ENCODE measurements around the gene PPP2R2B.

The PPP2R2B gene

GRCh38 chr5:146877783-146878475, 628 bp downstream of the PPP2R2B start:
- peaks cover 29% of the 10 kb centered on the region for H3K4me1 ChIP-seq (ENCODE audit: insufficient read depth, low read length)
- peak overlapping the region; percentile 95 for H2AFZ ChIP-seq (ENCODE audit: low read depth, low read length)
- no peaks in the 10 kb centered on the region for H3K9me3 ChIP-seq (ENCODE audit: low read length)
- peak overlapping the region; percentile 98 for H3K4me3 ChIP-seq (ENCODE audit: low read length)
- H3K27me3 ChIP-seq (ENCODE audit: insufficient read depth, low read length): no peaks in the 10 kb centered on the region
- no peaks in the 10 kb centered on the region for H3K36me3 ChIP-seq (ENCODE audit: insufficient read depth, low read length)

GRCh38 chr5:146877178-146877681, 1.3 kb downstream of the PPP2R2B start:
- Histone ChIP-seq H3K9me3 (ENCODE audit: low read length) (no peaks in the 10 kb centered on the region), H3K4me1 (ENCODE audit: insufficient read depth, low read length) (peaks cover 34% of the 10 kb centered on the region), H2AFZ (ENCODE audit: low read depth, low read length) (peak overlapping the region; percentile 73), H3K4me3 (ENCODE audit: low read length) (peak overlapping the region; percentile 98), H3K27me3 (ENCODE audit: insufficient read depth, low read length) (no peaks in the 10 kb centered on the region), H3K36me3 (ENCODE audit: insufficient read depth, low read length) (no peaks in the 10 kb centered on the region)

GRCh38 chr5:146873186-146873917, 5.2 kb downstream of the PPP2R2B start:
- no peaks in the 10 kb centered on the region for H3K27me3 ChIP-seq (ENCODE audit: insufficient read depth, low read length)
- H3K36me3 ChIP-seq (ENCODE audit: insufficient read depth, low read length): no peaks in the 10 kb centered on the region
- H3K4me3 ChIP-seq (ENCODE audit: low read length): no peak overlapping the region
- no peaks in the 10 kb centered on the region for H3K9me3 ChIP-seq (ENCODE audit: low read length)
- H2AFZ ChIP-seq (ENCODE audit: low read depth, low read length): no peak overlapping the region
- H3K4me1 ChIP-seq (ENCODE audit: insufficient read depth, low read length): peaks cover 35% of the 10 kb centered on the region

- no peak overlapping the region for H3K4me3 ChIP-seq (ENCODE audit: low read length)
- H3K4me1 ChIP-seq (ENCODE audit: insufficient read depth, low read length): peaks cover 35% of the 10 kb centered on the region
- no peak overlapping the region for H2AFZ ChIP-seq (ENCODE audit: low read depth, low read length)
- H3K27me3 ChIP-seq (ENCODE audit: insufficient read depth, low read length): no peaks in the 10 kb centered on the region
- H3K36me3 ChIP-seq (ENCODE audit: insufficient read depth, low read length): peaks cover 2% of the 10 kb centered on the region
- H3K9me3 ChIP-seq (ENCODE audit: low read length): no peaks in the 10 kb centered on the region
Measured at GRCh38 chr5:146872188-146872587, 6.4 kb downstream of the PPP2R2B start.

GRCh38 chr5:146867996-146868708, 10.4 kb downstream of the PPP2R2B start:
- Histone ChIP-seq H3K27me3 (ENCODE audit: insufficient read depth, low read length) (no peaks in the 10 kb centered on the region), H3K9me3 (ENCODE audit: low read length) (peaks cover 2% of the 10 kb centered on the region), H3K4me3 (ENCODE audit: low read length) (no peak overlapping the region), H2AFZ (ENCODE audit: low read depth, low read length) (no peak overlapping the region), H3K4me1 (ENCODE audit: insufficient read depth, low read length) (peaks cover 14% of the 10 kb centered on the region), H3K36me3 (ENCODE audit: insufficient read depth, low read length) (peaks cover 2% of the 10 kb centered on the region)

GRCh38 chr5:146866263-146866662, 12.3 kb downstream of the PPP2R2B start:
- Histone ChIP-seq H3K4me3 (ENCODE audit: low read length) (no peak overlapping the region), H3K27me3 (ENCODE audit: insufficient read depth, low read length) (no peaks in the 10 kb centered on the region), H3K9me3 (ENCODE audit: low read length) (peaks cover 2% of the 10 kb centered on the region), H3K4me1 (ENCODE audit: insufficient read depth, low read length) (no peaks in the 10 kb centered on the region), H2AFZ (ENCODE audit: low read depth, low read length) (no peak overlapping the region), H3K36me3 (ENCODE audit: insufficient read depth, low read length) (peaks cover 2% of the 10 kb centered on the region)

- H3K27me3 ChIP-seq (ENCODE audit: insufficient read depth, low read length): no peaks in the 10 kb centered on the region
- no peaks in the 10 kb centered on the region for H3K4me1 ChIP-seq (ENCODE audit: insufficient read depth, low read length)
- H3K9me3 ChIP-seq (ENCODE audit: low read length): peaks cover 2% of the 10 kb centered on the region
- peaks cover 2% of the 10 kb centered on the region for H3K36me3 ChIP-seq (ENCODE audit: insufficient read depth, low read length)
- no peak overlapping the region for H2AFZ ChIP-seq (ENCODE audit: low read depth, low read length)
- H3K4me3 ChIP-seq (ENCODE audit: low read length): no peak overlapping the region
Measured at GRCh38 chr5:146862641-146863040, 15.9 kb downstream of the PPP2R2B start.

- Histone ChIP-seq H3K9me3 (ENCODE audit: low read length) (no peaks in the 10 kb centered on the region), H3K4me3 (ENCODE audit: low read length) (no peak overlapping the region), H3K4me1 (ENCODE audit: insufficient read depth, low read length) (no peaks in the 10 kb centered on the region), H2AFZ (ENCODE audit: low read depth, low read length) (no peak overlapping the region), H3K27me3 (ENCODE audit: insufficient read depth, low read length) (no peaks in the 10 kb centered on the region), H3K36me3 (ENCODE audit: insufficient read depth, low read length) (no peaks in the 10 kb centered on the region)
Measured at GRCh38 chr5:146860213-146860893, 18.2 kb downstream of the PPP2R2B start.

GRCh38 chr5:146852089-146852488, 26.5 kb downstream of the PPP2R2B start:
- Histone ChIP-seq H3K9me3 (ENCODE audit: low read length) (no peaks in the 10 kb centered on the region), H3K4me1 (ENCODE audit: insufficient read depth, low read length) (no peaks in the 10 kb centered on the region), H3K4me3 (ENCODE audit: low read length) (no peak overlapping the region), H3K27me3 (ENCODE audit: insufficient read depth, low read length) (no peaks in the 10 kb centered on the region), H3K36me3 (ENCODE audit: insufficient read depth, low read length) (no peaks in the 10 kb centered on the region), H2AFZ (ENCODE audit: low read depth, low read length) (no peak overlapping the region)

GRCh38 chr5:146851133-146851532, 27.4 kb downstream of the PPP2R2B start:
- Histone ChIP-seq H3K4me1 (ENCODE audit: insufficient read depth, low read length) (no peaks in the 10 kb centered on the region), H3K9me3 (ENCODE audit: low read length) (no peaks in the 10 kb centered on the region), H2AFZ (ENCODE audit: low read depth, low read length) (no peak overlapping the region), H3K4me3 (ENCODE audit: low read length) (no peak overlapping the region), H3K36me3 (ENCODE audit: insufficient read depth, low read length) (no peaks in the 10 kb centered on the region), H3K27me3 (ENCODE audit: insufficient read depth, low read length) (no peaks in the 10 kb centered on the region)

- Histone ChIP-seq H3K4me1 (ENCODE audit: insufficient read depth, low read length) (no peaks in the 10 kb centered on the region), H3K27me3 (ENCODE audit: insufficient read depth, low read length) (no peaks in the 10 kb centered on the region), H3K36me3 (ENCODE audit: insufficient read depth, low read length) (no peaks in the 10 kb centered on the region), H3K9me3 (ENCODE audit: low read length) (no peaks in the 10 kb centered on the region), H3K4me3 (ENCODE audit: low read length) (no peak overlapping the region), H2AFZ (ENCODE audit: low read depth, low read length) (no peak overlapping the region)
Measured at GRCh38 chr5:146849694-146850303, 28.8 kb downstream of the PPP2R2B start.

- Histone ChIP-seq H3K4me3 (ENCODE audit: low read length) (no peak overlapping the region), H2AFZ (ENCODE audit: low read depth, low read length) (no peak overlapping the region), H3K4me1 (ENCODE audit: insufficient read depth, low read length) (no peaks in the 10 kb centered on the region), H3K36me3 (ENCODE audit: insufficient read depth, low read length) (no peaks in the 10 kb centered on the region), H3K9me3 (ENCODE audit: low read length) (no peaks in the 10 kb centered on the region), H3K27me3 (ENCODE audit: insufficient read depth, low read length) (no peaks in the 10 kb centered on the region)
Measured at GRCh38 chr5:146848133-146848532, 30.4 kb downstream of the PPP2R2B start.

All from neuron (in vitro differentiated cells).